HepG2 (cell line): Measurements from ENCODE around the gene SDK2. TPM values are rescaled to one million over a fixed set of nuclear protein-coding genes. Genes with fewer than 3 reads are reported as not detected.

Experiments used
- ATAC-seq: fragments of 200-7000 bp; cut with Tn5 transposase; 3 replicates; pipeline ENCODE4 v1.9.1; 2020; ENCODE audit warnings: mild to moderate bottlenecking, moderate library complexity
- BruUV-seq: library from RNA; stranded (reverse); fragments of 400-500 nt; replicated peaks from 2 replicates; lab custom pipeline; 2021; lab: Mats Ljungman, UMichigan
- CTCF ChIA-PET: fragments of 300-600 bp; formaldehyde crosslinking; extraction: SDS; loops from one replicate; lab custom pipeline; 2021; ENCODE audit warnings: low total read pairs, inconsistent platforms, low intra/inter-chr PET ratio; lab: Yijun Ruan, JAX
- POLR2A ChIA-PET: fragments of 350-600 bp; sonication (Branson Sonifier 250); formaldehyde crosslinking; loops from one replicate; lab custom pipeline; 2020; ENCODE audit warnings: antibody characterized with exemption, inconsistent platforms; lab: Yijun Ruan, JAX
- DNase-seq: peaks from one replicate; pipeline ENCODE4 v3.0.0-alpha.2; 2015; ENCODE audit warnings: low spot score
- FAIRE-seq: peaks from 3 replicates; lab custom pipeline; 2011; peaks lifted over from hg19 to GRCh38; lab: Jason Lieb, UNC
- H2AFZ ChIP-seq: one replicate; pipeline ENCODE4 v1.6.1; 2011; ENCODE audit warnings: low read length, inconsistent platforms
- H3K27ac ChIP-seq: fragments of 300-600 bp; 3 replicates; pipeline ENCODE4 v1.8.0; 2011; ENCODE audit warnings: mixed run types, mild to moderate bottlenecking, mixed read lengths, low read length, inconsistent platforms; ENCODE audit not compliant: insufficient read depth; ENCODE audit errors: extremely low read length
- H3K27me3 ChIP-seq, 2 experiments: fragments of 200-600 bp in 1 of 2; 2 replicates in 1 of 2; 3 replicates in 1 of 2; pipeline versions ENCODE4 v1.6.0 to v1.8.0; 2011; ENCODE audit warnings: low read length in 2 of 2, mild to moderate bottlenecking in 2 of 2, moderate library complexity in 2 of 2, inconsistent platforms in 1 of 2; ENCODE audit not compliant: insufficient read depth in 2 of 2, control insufficient read depth in 1 of 2
- H3K36me3 ChIP-seq, 2 experiments: fragments of 200-600 bp in 1 of 2; replicated peaks in 1 of 2; 2 replicates in 1 of 2; 3 replicates in 1 of 2; pipeline versions ENCODE4 v1.5.1 to v1.8.0; 2011; ENCODE audit warnings: low read length in 2 of 2, inconsistent platforms in 1 of 2; ENCODE audit not compliant: insufficient read depth in 2 of 2, control insufficient read depth in 1 of 2
- H3K4me1 ChIP-seq: 2 replicates; pipeline ENCODE4 v1.5.1; 2012; ENCODE audit warnings: low read length, inconsistent platforms; ENCODE audit not compliant: insufficient read depth
- H3K4me2 ChIP-seq: 2 replicates; pipeline ENCODE4 v1.6.0; 2011; ENCODE audit warnings: low read depth, low read length, inconsistent platforms
- H3K4me3 ChIP-seq, 3 experiments: fragments of 200-600 bp in 1 of 3; sonication (generic), shearing (Covaris generic) in 1 of 3; replicated peaks in 1 of 3; 2 replicates each; pipeline ENCODE4 v1.5.1; 2011 to 2016; ENCODE audit warnings: low read length in 3 of 3, inconsistent platforms in 2 of 3, low read depth in 2 of 3, mild to moderate bottlenecking in 2 of 3, control low read depth in 1 of 3, mixed read lengths in 1 of 3; ENCODE audit not compliant: insufficient read depth in 1 of 3
- H3K79me2 ChIP-seq: one replicate; pipeline ENCODE4 v1.6.1; 2011; ENCODE audit warnings: low read length, inconsistent platforms; ENCODE audit not compliant: insufficient read depth
- H3K9ac ChIP-seq: 2 replicates; pipeline ENCODE4 v1.6.0; 2011; ENCODE audit warnings: mild to moderate bottlenecking, low read depth, low read length, inconsistent platforms; ENCODE audit not compliant: insufficient read depth
- H3K9me3 ChIP-seq: 2 replicates; pipeline ENCODE4 v1.5.1; 2012; ENCODE audit warnings: mild to moderate bottlenecking, low read length
- H4K20me1 ChIP-seq: 2 replicates; pipeline ENCODE4 v1.6.0; 2011; ENCODE audit warnings: inconsistent platforms, mild to moderate bottlenecking, low read length, moderate library complexity; ENCODE audit not compliant: insufficient read depth
- CREB1 ChIP-seq, 2 experiments: fragments of 450-650 bp in 1 of 2; IDR thresholded peaks; 2 replicates each; pipeline ENCODE4 v1.6.1; 2016 to 2017; ENCODE audit warnings: control low read depth in 1 of 2, mild to moderate bottlenecking in 1 of 2, missing compliant biosample characterization in 1 of 2, missing genetic modification characterization in 1 of 2
- CTCF ChIP-seq: sonication (generic); formaldehyde crosslinking; IDR thresholded peaks from 2 replicates; pipeline ENCODE4 v1.5.0; 2020; ENCODE audit warnings: mild to moderate bottlenecking, missing genetic modification reagents, moderate library complexity
- MAFK ChIP-seq, 2 experiments: IDR thresholded peaks in 1 of 2; conservative IDR thresholded peaks in 1 of 2; 2 replicates each; pipeline ENCODE4 v1.6.1; 2011; ENCODE audit warnings: improper control_type of control experiment in 2 of 2, low read length in 2 of 2
- SATB2 ChIP-seq: sonication (generic); formaldehyde crosslinking; IDR thresholded peaks from 2 replicates; pipeline ENCODE4 v1.5.0; 2020; ENCODE audit warnings: missing genetic modification reagents
- SKI ChIP-seq: fragments of 450-650 bp; IDR thresholded peaks from one replicate; pipeline ENCODE4 v1.6.1; 2018; ENCODE audit warnings: mild to moderate bottlenecking; ENCODE audit not compliant: partially characterized antibody
- STAG1 ChIP-seq: sonication (generic); formaldehyde crosslinking; IDR thresholded peaks from 2 replicates; pipeline ENCODE4 v1.4.0; 2020; ENCODE audit warnings: missing genetic modification reagents
- YY1 ChIP-seq: IDR thresholded peaks from 2 replicates; pipeline ENCODE4 v1.6.1; 2011; ENCODE audit warnings: low read length, low read depth, moderate library complexity, mild to moderate bottlenecking; ENCODE audit not compliant: insufficient read depth, insufficient replicate concordance
- ZNF572 ChIP-seq: sonication (generic); formaldehyde crosslinking; IDR thresholded peaks from 2 replicates; pipeline ENCODE4 v1.5.1; 2020; ENCODE audit warnings: mild to moderate bottlenecking, missing genetic modification reagents
- WGBS: methylation state at CpG from one replicate; pipeline ENCODE4 v1.1.6; 2017; ENCODE audit warnings: low lambda C conversion rate; 5-methylcytosine and 5-hydroxymethylcytosine counted together
- in situ Hi-C: cut with HindIII; loops from 2 replicates; pipeline ENCODE4 v1.10.0; 2017; ENCODE audit warnings: low pct_unique_long_range_greater_than_20kb; ENCODE audit not compliant: extremely low pct_ligation_motif_present
- intact Hi-C: fragments of 100-400 bp; cut with micrococcal nuclease; formaldehyde crosslinking; loops from one replicate; pipeline ENCODE4 v1.10.0; 2022; ENCODE audit not compliant: unreplicated experiment
- polyA plus RNA-seq, 8 experiments: library from polyadenylated mRNA; depleted of rRNA in 3 of 8; stranded (reverse) in 7 of 8; unstranded in 1 of 8; fragments of >200 nt; fragmentation: Illumina TruSeq in 4 of 8; extraction: Trizol in 4 of 8; gene quantifications; 2 replicates each; pipeline versions ENCODE4 v1.2.1 to v1.2.3, GENCODE V29; 2011 to 2016; ENCODE audit warnings: low read depth in 4 of 8, missing spikeins in 1 of 8, mixed read lengths in 1 of 8; ENCODE audit not compliant: insufficient read depth in 1 of 8
- total RNA-seq, 5 experiments: library from RNA; depleted of rRNA; stranded (reverse); fragments of >200 nt; fragmentation: Illumina TruSeq; extraction: Trizol; gene quantifications; 2 replicates each; pipeline ENCODE4 v1.2.3, GENCODE V29; 2016; ENCODE audit warnings: low read depth in 1 of 5

Gene SDK2
- total and polyA plus RNA-seq, 2 of the 13 experiments (the other 11 are each of a cell fraction or from before 2014, with no cell fraction given), result not detected

GRCh38 chr17:73650140-73650539 is 5.9 kb upstream of the SDK2 start:
- TF ChIP-seq STAG1 (CRISPR knock-in tag), result peak; percentile 68
- TF ChIP-seq ZNF572 (CRISPR knock-in tag), result peak; percentile 100
- TF ChIP-seq SATB2 (CRISPR knock-in tag), result no peak
- no peak for TF ChIP-seq SKI
- TF ChIP-seq YY1, result no peak
- peak; percentile 65 for TF ChIP-seq CTCF (CRISPR knock-in tag)
- Histone ChIP-seq H3K9ac (no peak overlapping the region), H3K4me1 (no peaks in the 10 kb centered on the region), H3K4me2 (no peak overlapping the region), H3K27ac (no peak overlapping the region), H3K4me3 (no peak overlapping the region), H3K27me3 (peaks cover 11 to 47% of the 10 kb centered on the region in 2 experiments; a peak in 4 of 5 replicates), H2AFZ (no peak overlapping the region), H3K79me2 (no peaks in the 10 kb centered on the region), H4K20me1 (no peaks in the 10 kb centered on the region), H3K9me3 (peaks cover 21% of the 10 kb centered on the region), H3K36me3 (no peaks in the 10 kb centered on the region)
- ChIA-PET CTCF (no interaction called here), POLR2A (no interaction called here)
- in situ Hi-C loops, result no loop called here
- BruUV-seq, result no TSS peak
- intact Hi-C loops, result loop anchor here (5.0 to 10.0 kb wide), 2 partner anchors 65 to 307 kb away; no protein-coding TSS in a partner anchor
- peak; percentile 4 for FAIRE-seq
- peak; percentile 62 for ATAC-seq
- no peak for DNase-seq
- 23% methylated on average over 2 of the region's 2 CpGs for WGBS

- H3K27ac ChIP-seq, result no peak overlapping the region
- H3K4me2 ChIP-seq, result no peak overlapping the region
- H3K4me1 ChIP-seq, result no peaks in the 10 kb centered on the region
- H3K79me2 ChIP-seq, result no peaks in the 10 kb centered on the region
- no peaks in the 10 kb centered on the region for H4K20me1 ChIP-seq
- H2AFZ ChIP-seq, result no peak overlapping the region
- H3K36me3 ChIP-seq, result no peaks in the 10 kb centered on the region
- TF ChIP-seq CREB1 (IDR thresholded peaks at IDR 0.05), result peak; percentile 49
- no peak for TF ChIP-seq CREB1 (CRISPR knock-in tag; IDR thresholded peaks at IDR 0.05)
- no peak for TF ChIP-seq MAFK (conservative IDR thresholded peaks at IDR 0.05 in 1 of 2, IDR thresholded peaks at IDR 0.05 in 1 of 2; ENCODE audit: low read length in 2 of 2)
- TF ChIP-seq, all 625 proteins: peak for 1
- no TSS peak for BruUV-seq
- 30% methylated on average over 3 of the region's 3 CpGs for WGBS
- ATAC-seq (no peak), DNase-seq (no peak), FAIRE-seq (no peak)
- H3K9me3 ChIP-seq, result peaks cover 12% of the 10 kb centered on the region
- peaks cover 14 to 52% of the 10 kb centered on the region in 2 experiments for H3K27me3 ChIP-seq
- ChIA-PET POLR2A (no interaction called here), CTCF (no interaction called here)
- no peak overlapping the region for H3K9ac ChIP-seq
- intact Hi-C loops, result no loop called here
- H3K4me3 ChIP-seq, result no peak overlapping the region
- in situ Hi-C loops, result loop anchor here (10.0 kb wide), 1 partner anchor 306 kb away; no protein-coding TSS in a partner anchor
Measured at GRCh38 chr17:73648974-73649373, 4.7 kb upstream of the SDK2 start.
